Hematopoietic multipotent progenitor cell treated with erythropoietin and hydrocortisone succinate and interleukin-3 and kit ligand, for 15 days (in vitro differentiated cells): ENCODE data around the gene RPL36.
"Not testable (repeated sequence)": the region's sequence is repeated elsewhere in the genome, so short reads cannot be mapped to it uniquely, and the experiment has no call there.

ENCODE experiments used
- DNase-seq: peaks from one replicate; pipeline ENCODE4 v3.0.0-alpha.2; 2015; ENCODE audit warnings: low spot score

RPL36 gene

GRCh38 chr19:5706876-5707573, 16.9 kb downstream of the RPL36 start:
- DNase-seq = no peak

GRCh38 chr19:5707576-5708575, 17.8 kb downstream of the RPL36 start:
- DNase-seq = no peak

- DNase-seq = no peak
Measured at GRCh38 chr19:5711025-5711424, 20.9 kb downstream of the RPL36 start.

- no peak for DNase-seq
Measured at GRCh38 chr19:5711713-5712161, 21.6 kb downstream of the RPL36 start.

- no peak for DNase-seq
Measured at GRCh38 chr19:5713228-5713627, 23.1 kb downstream of the RPL36 start.

GRCh38 chr19:5714816-5715215, 24.7 kb downstream of the RPL36 start:
- DNase-seq = no peak

GRCh38 chr19:5717215-5717935, 27.3 kb downstream of the RPL36 start:
- DNase-seq = no peak

- no peak for DNase-seq
Measured at GRCh38 chr19:5718037-5718578, 28.0 kb downstream of the RPL36 start.

GRCh38 chr19:5718579-5719273, 28.6 kb downstream of the RPL36 start:
- DNase-seq = peak; percentile 74

- peak; percentile 31 for DNase-seq
Measured at GRCh38 chr19:5719274-5719960, 29.3 kb downstream of the RPL36 start.

- DNase-seq = peak; percentile 99
Measured at GRCh38 chr19:5719961-5720790, 30.1 kb downstream of the RPL36 start, which contains the start of the genes CATSPERD and LONP1. Gene CATSPERD, plus strand, starts transcription at chr19:5720637. Its CDS starts 101 bp downstream, at chr19:5720738. Gene LONP1, minus strand, starts transcription at chr19:5720146. Its CDS starts 14 bp downstream, at chr19:5720132.

GRCh38 chr19:5727453-5728050, 37.5 kb downstream of the RPL36 start:
- DNase-seq = no peak

- DNase-seq = not testable (repeated sequence)
Measured at GRCh38 chr19:5733172-5733571, 43.1 kb downstream of the RPL36 start.

GRCh38 chr19:5738423-5738822, 48.3 kb downstream of the RPL36 start:
- no peak for DNase-seq
